ENCODE measurements around the gene HSPBP1.

Gene HSPBP1

GRCh38 chr19:55301459-55302317 is 21.8 kb upstream of the HSPBP1 start:
- Histone ChIP-seq H3K4me3 (ENCODE audit: severe bottlenecking) (no peak overlapping the region), H3K4me1 (ENCODE audit: insufficient read depth, poor library complexity, severe bottlenecking) (no peaks in the 10 kb centered on the region), H3K27me3 (ENCODE audit: insufficient read depth, poor library complexity, severe bottlenecking) (no peaks in the 10 kb centered on the region), H3K9me3 (ENCODE audit: severe bottlenecking) (no peaks in the 10 kb centered on the region), H3K27ac (ENCODE audit: poor library complexity, severe bottlenecking) (no peak overlapping the region), H3K36me3 (ENCODE audit: low read depth) (peaks cover 11% of the 10 kb centered on the region)
- ATAC-seq (ENCODE audit: low read depth) (peak; percentile 78), DNase-seq (ENCODE audit: low spot score) (peak; percentile 84)
- TF ChIP-seq CTCF (IDR thresholded peaks at IDR 0.05; ENCODE audit: poor library complexity, severe bottlenecking), result peak; percentile 94

DNA sequence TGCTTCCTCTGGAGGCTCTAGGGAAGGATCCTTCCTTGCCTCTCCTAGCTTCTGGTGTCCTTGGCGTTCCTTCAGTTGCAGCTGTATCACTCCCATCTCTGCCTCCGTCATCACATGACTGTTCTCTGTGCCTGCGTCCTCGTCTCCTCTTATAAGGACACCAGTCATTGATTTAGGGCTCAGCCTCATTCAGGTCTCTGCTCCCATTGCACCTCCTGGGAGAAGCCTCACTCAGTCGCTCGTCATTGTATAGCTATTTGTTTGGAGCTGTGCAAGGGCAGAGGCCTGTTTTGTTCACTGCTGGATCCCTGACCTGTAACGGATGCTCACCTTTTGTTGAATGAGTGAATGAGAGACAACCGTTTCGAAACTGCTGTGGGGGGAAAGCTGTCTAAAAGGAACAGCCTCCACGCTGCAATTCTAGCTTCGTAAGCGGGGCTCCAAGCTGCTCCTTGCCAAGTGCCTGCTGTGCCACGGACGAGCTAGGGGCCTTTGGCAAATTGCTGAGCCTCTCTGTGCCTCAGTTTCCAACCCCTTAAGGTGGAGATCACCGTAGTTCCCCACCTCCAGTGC is 21.1 kb upstream of the HSPBP1 start:
- H3K27me3 ChIP-seq (ENCODE audit: insufficient read depth, poor library complexity, severe bottlenecking), result no peaks in the 10 kb centered on the region
- no peak overlapping the region for H3K27ac ChIP-seq (ENCODE audit: poor library complexity, severe bottlenecking)
- H3K4me1 ChIP-seq (ENCODE audit: insufficient read depth, poor library complexity, severe bottlenecking), result no peaks in the 10 kb centered on the region
- no peaks in the 10 kb centered on the region for H3K9me3 ChIP-seq (ENCODE audit: severe bottlenecking)
- ATAC-seq (ENCODE audit: low read depth) (no peak), DNase-seq (ENCODE audit: low spot score) (no peak)
- peaks cover 10% of the 10 kb centered on the region for H3K36me3 ChIP-seq (ENCODE audit: low read depth)
- H3K4me3 ChIP-seq (ENCODE audit: severe bottlenecking), result no peak overlapping the region
- no peak for TF ChIP-seq CTCF (IDR thresholded peaks at IDR 0.05; ENCODE audit: poor library complexity, severe bottlenecking)

DNA sequence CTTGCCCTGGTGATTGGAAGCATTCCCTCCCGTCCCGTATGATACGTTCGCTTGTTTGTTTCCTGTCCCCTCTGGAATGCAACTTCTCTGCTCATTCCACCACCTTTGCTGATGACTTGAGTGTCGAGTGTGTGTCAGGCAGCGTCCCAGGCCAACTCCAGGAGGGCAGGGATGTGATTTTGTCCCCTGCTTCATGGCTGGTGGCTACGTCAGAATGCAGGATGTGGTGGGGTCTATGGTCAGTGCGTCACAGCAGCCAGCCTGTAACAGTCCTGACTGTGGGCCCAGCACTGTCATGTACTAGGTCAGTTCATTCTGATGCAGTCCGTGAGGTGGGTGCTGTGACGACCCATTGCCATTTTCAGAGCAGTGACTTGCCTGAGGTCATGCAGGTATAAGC is 20.1 kb upstream of the HSPBP1 start:
- Histone ChIP-seq H3K4me1 (ENCODE audit: insufficient read depth, poor library complexity, severe bottlenecking) (no peaks in the 10 kb centered on the region), H3K36me3 (ENCODE audit: low read depth) (peaks cover 5% of the 10 kb centered on the region; the same call in 1 of the 2 replicates), H3K9me3 (ENCODE audit: severe bottlenecking) (no peaks in the 10 kb centered on the region), H3K27me3 (ENCODE audit: insufficient read depth, poor library complexity, severe bottlenecking) (no peaks in the 10 kb centered on the region), H3K27ac (ENCODE audit: poor library complexity, severe bottlenecking) (no peak overlapping the region), H3K4me3 (ENCODE audit: severe bottlenecking) (no peak overlapping the region)
- ATAC-seq (ENCODE audit: low read depth) (no peak), DNase-seq (ENCODE audit: low spot score) (no peak)
- TF ChIP-seq CTCF (IDR thresholded peaks at IDR 0.05; ENCODE audit: poor library complexity, severe bottlenecking), result no peak

GRCh38 chr19:55297267-55297666 is 17.4 kb upstream of the HSPBP1 start:
- Histone ChIP-seq H3K27me3 (ENCODE audit: insufficient read depth, poor library complexity, severe bottlenecking) (no peaks in the 10 kb centered on the region), H3K27ac (ENCODE audit: poor library complexity, severe bottlenecking) (no peak overlapping the region), H3K4me1 (ENCODE audit: insufficient read depth, poor library complexity, severe bottlenecking) (no peaks in the 10 kb centered on the region), H3K36me3 (ENCODE audit: low read depth) (peaks cover 5% of the 10 kb centered on the region; the same call in 1 of the 2 replicates), H3K9me3 (ENCODE audit: severe bottlenecking) (no peaks in the 10 kb centered on the region), H3K4me3 (ENCODE audit: severe bottlenecking) (no peak overlapping the region)
- ATAC-seq (ENCODE audit: low read depth), result no peak
- TF ChIP-seq CTCF (IDR thresholded peaks at IDR 0.05; ENCODE audit: poor library complexity, severe bottlenecking), result no peak
- no peak for DNase-seq (ENCODE audit: low spot score)
